Suprapubic skin (tissue), 4 donors: ENCODE measurements around the gene GRM7. TPM values are rescaled to one million over a fixed set of nuclear protein-coding genes. Genes with fewer than 3 reads are reported as not detected.

ENCODE experiments used
- DNase-seq, 2 donors: peaks; one replicate each; pipeline ENCODE4 v3.0.0-alpha.2; 2019; ENCODE audit warnings: low spot score in 2 of 2
- H3K27ac ChIP-seq: fragments of 200-600 bp; sonication (generic); one replicate; pipeline ENCODE4 v1.5.1; 2019
- H3K27me3 ChIP-seq: fragments of 200-600 bp; sonication (generic); one replicate; pipeline ENCODE4 v1.5.1; 2019
- H3K36me3 ChIP-seq: fragments of 200-600 bp; sonication (generic); one replicate; pipeline ENCODE4 v1.5.1; 2019
- H3K4me1 ChIP-seq: fragments of 200-600 bp; sonication (generic); one replicate; pipeline ENCODE4 v1.5.1; 2019
- H3K4me3 ChIP-seq: fragments of 200-600 bp; sonication (generic); one replicate; pipeline ENCODE4 v1.5.1; 2019; ENCODE audit warnings: mild to moderate bottlenecking
- H3K9me3 ChIP-seq: fragments of 200-600 bp; sonication (generic); one replicate; pipeline ENCODE4 v1.5.1; 2019
- CTCF ChIP-seq, 2 donors: fragments of 200-600 bp in 1 of 2; fragments of 450-650 bp in 1 of 2; sonication (generic) in 1 of 2; IDR thresholded peaks; one replicate each; pipeline ENCODE4 v1.5.1; 2016 to 2019; ENCODE audit warnings: antibody characterized with exemption in 2 of 2, mild to moderate bottlenecking in 1 of 2, moderate library complexity in 1 of 2
- EP300 ChIP-seq: sonication (generic); formaldehyde crosslinking; IDR thresholded peaks from one replicate; pipeline ENCODE4 v1.6.1; 2017; ENCODE audit warnings: antibody characterized with exemption
- POLR2A ChIP-seq, 2 donors: fragments of 450-650 bp; IDR thresholded peaks; one replicate each; pipeline ENCODE4 v1.6.1; 2017; ENCODE audit warnings: antibody characterized with exemption in 2 of 2, mild to moderate bottlenecking in 2 of 2, moderate library complexity in 2 of 2
- POLR2AphosphoS5 ChIP-seq, 3 donors: sonication (generic); formaldehyde crosslinking; IDR thresholded peaks; one replicate each; pipeline ENCODE4 v1.6.1; 2017; ENCODE audit warnings: antibody characterized with exemption in 3 of 3
- WGBS: methylation state at CpG from one replicate; pipeline ENCODE4 v1.1.5; 2018; 5-methylcytosine and 5-hydroxymethylcytosine counted together
- total RNA-seq, 4 donors: library from RNA; depleted of rRNA; stranded (reverse); fragments of >200 nt; gene quantifications; one replicate each; pipeline ENCODE4 v1.1.0, GENCODE V29; 2016

GRM7 gene
- total RNA-seq, 4 donors from 2014 or later = 0.21 to 0.48 TPM; not detected in 2

- DNase-seq = no peak
- H3K4me1 ChIP-seq = no peaks in the 10 kb centered on the region
- no peaks in the 10 kb centered on the region for H3K36me3 ChIP-seq
- H3K27me3 ChIP-seq = no peaks in the 10 kb centered on the region
- TF ChIP-seq POLR2A (IDR thresholded peaks at IDR 0.05) (no peak), POLR2AphosphoS5 (IDR thresholded peaks at IDR 0.05) (no peak), CTCF (IDR thresholded peaks at IDR 0.05) (no peak), EP300 (no peak)
- no peak overlapping the region for H3K4me3 ChIP-seq
- no peaks in the 10 kb centered on the region for H3K9me3 ChIP-seq
- H3K27ac ChIP-seq = no peak overlapping the region
- WGBS = 50% methylated on average over 3 of the region's 3 CpGs
Measured at GRCh38 chr3:7322957-7323669, 462.2 kb downstream of the GRM7 start.

GRCh38 chr3:7328339-7328738 lies 467.4 kb downstream of the GRM7 start:
- Histone ChIP-seq H3K27me3 (no peaks in the 10 kb centered on the region), H3K27ac (no peak overlapping the region), H3K4me3 (no peak overlapping the region), H3K9me3 (no peaks in the 10 kb centered on the region), H3K36me3 (no peaks in the 10 kb centered on the region), H3K4me1 (no peaks in the 10 kb centered on the region)
- DNase-seq = no peak
- TF ChIP-seq EP300 (no peak), POLR2A (IDR thresholded peaks at IDR 0.05) (no peak), CTCF (IDR thresholded peaks at IDR 0.05) (no peak), POLR2AphosphoS5 (IDR thresholded peaks at IDR 0.05) (no peak)
- WGBS = 74% methylated on average over 1 of the region's 1 CpG

GRCh38 chr3:7332696-7333095 lies 471.8 kb downstream of the GRM7 start:
- 67% methylated on average over 2 of the region's 2 CpGs for WGBS
- H3K36me3 ChIP-seq = no peaks in the 10 kb centered on the region
- no peaks in the 10 kb centered on the region for H3K4me1 ChIP-seq
- no peak overlapping the region for H3K27ac ChIP-seq
- DNase-seq = no peak
- no peak overlapping the region for H3K4me3 ChIP-seq
- TF ChIP-seq POLR2A (IDR thresholded peaks at IDR 0.05) (no peak), EP300 (no peak), POLR2AphosphoS5 (IDR thresholded peaks at IDR 0.05) (no peak), CTCF (IDR thresholded peaks at IDR 0.05) (no peak)
- no peaks in the 10 kb centered on the region for H3K27me3 ChIP-seq
- no peaks in the 10 kb centered on the region for H3K9me3 ChIP-seq

GRCh38 chr3:7333125-7333524 lies 472.2 kb downstream of the GRM7 start:
- no peak for DNase-seq
- WGBS = 51% methylated on average over 4 of the region's 4 CpGs
- TF ChIP-seq EP300 = no peak
- Histone ChIP-seq H3K4me3 (no peak overlapping the region), H3K36me3 (no peaks in the 10 kb centered on the region), H3K27me3 (no peaks in the 10 kb centered on the region), H3K27ac (no peak overlapping the region), H3K4me1 (no peaks in the 10 kb centered on the region), H3K9me3 (no peaks in the 10 kb centered on the region)

- H3K9me3 ChIP-seq = no peaks in the 10 kb centered on the region
- H3K27ac ChIP-seq = no peak overlapping the region
- no peak for DNase-seq
- WGBS = 46% methylated on average over 2 of the region's 2 CpGs
- H3K4me3 ChIP-seq = no peak overlapping the region
- H3K4me1 ChIP-seq = no peaks in the 10 kb centered on the region
- no peaks in the 10 kb centered on the region for H3K27me3 ChIP-seq
- H3K36me3 ChIP-seq = no peaks in the 10 kb centered on the region
- TF ChIP-seq POLR2A (IDR thresholded peaks at IDR 0.05) (no peak), POLR2AphosphoS5 (IDR thresholded peaks at IDR 0.05) (no peak), CTCF (IDR thresholded peaks at IDR 0.05) (no peak), EP300 (no peak)
Measured at GRCh38 chr3:7340795-7341194, 479.9 kb downstream of the GRM7 start.

- TF ChIP-seq CTCF (IDR thresholded peaks at IDR 0.05) = no peak
- TF ChIP-seq EP300 = no peak
- no peak for TF ChIP-seq POLR2AphosphoS5 (IDR thresholded peaks at IDR 0.05)
- no peak for TF ChIP-seq POLR2A (IDR thresholded peaks at IDR 0.05)
- H3K9me3 ChIP-seq = no peaks in the 10 kb centered on the region
- WGBS = 77% methylated on average over 2 of the region's 2 CpGs
- H3K4me1 ChIP-seq = no peaks in the 10 kb centered on the region
- H3K4me3 ChIP-seq = no peak overlapping the region
- no peak overlapping the region for H3K27ac ChIP-seq
- no peaks in the 10 kb centered on the region for H3K27me3 ChIP-seq
- H3K36me3 ChIP-seq = no peaks in the 10 kb centered on the region
- no peak for DNase-seq
Measured at GRCh38 chr3:7346364-7346763, 485.4 kb downstream of the GRM7 start.
